H1 (cell line): ENCODE results near the gene STX8. TPM values are rescaled to one million over a fixed set of nuclear protein-coding genes. Genes with fewer than 3 reads are reported as not detected.

Experiments used
- BCL11A ChIP-seq, 2 experiments: IDR thresholded peaks; one replicate each; pipeline ENCODE4 v1.6.1; 2011; ENCODE audit warnings: low read depth in 2 of 2, low read length in 2 of 2, mild to moderate bottlenecking in 2 of 2
- CEBPB ChIP-seq: IDR thresholded peaks from 2 replicates; pipeline ENCODE4 v1.6.1; 2012; ENCODE audit warnings: low read depth, low read length
- FOSL1 ChIP-seq: IDR thresholded peaks from 2 replicates; pipeline ENCODE4 v1.6.1; 2011; ENCODE audit warnings: mild to moderate bottlenecking, low read depth, low read length, moderate library complexity; ENCODE audit not compliant: insufficient read depth
- JUN ChIP-seq: IDR thresholded peaks from 2 replicates; pipeline ENCODE4 v1.6.1; 2011; ENCODE audit warnings: low read depth, mild to moderate bottlenecking, improper control_type of control experiment, low read length
- MAFK ChIP-seq: IDR thresholded peaks from 2 replicates; pipeline ENCODE4 v1.6.1; 2012; ENCODE audit warnings: low read depth, mild to moderate bottlenecking, improper control_type of control experiment, low read length
- NANOG ChIP-seq: IDR thresholded peaks from 2 replicates; pipeline ENCODE4 v1.6.1; 2011; ENCODE audit warnings: low read length, low read depth, mild to moderate bottlenecking, inconsistent platforms; ENCODE audit not compliant: insufficient read depth, poor library complexity, severe bottlenecking
- polyA plus RNA-seq, 7 experiments: library from polyadenylated mRNA; depleted of rRNA in 3 of 7; stranded (reverse) in 5 of 7; unstranded in 2 of 7; fragments of >200 nt in 5 of 7; fragments of 200-250 nt in 2 of 7; gene quantifications; 1 replicate in 5 of 7; 2 replicates in 1 of 7; 4 replicates in 1 of 7; pipeline versions ENCODE4 v1.2.1 to v1.2.3, GENCODE V29; 2011 to 2013; ENCODE audit warnings: missing spikeins in 2 of 7, mixed read lengths in 2 of 7
- total RNA-seq: library from RNA; stranded (reverse); fragmentation: NEBNext Ultra II Directional; extraction: Animal tissue kit (Norgen Biotek cat#: 25700); gene quantifications from 2 replicates; pipeline ENCODE4 v1.2.1, GENCODE V29; 2021

Gene STX8
- total and polyA plus RNA-seq, 2 of the 8 experiments (the other 6 are each of a cell fraction or from before 2014, with no cell fraction given): 22.8 to 42.5 TPM

GRCh38 chr17:9231449-9232154, 344.0 kb downstream of the STX8 start (continued):
- TF ChIP-seq MAFK (no peak), FOSL1 (no peak), CEBPB (no peak), NANOG (no peak), JUN (no peak), BCL11A (IDR thresholded peaks at IDR 0.05; ENCODE audit: low read depth in 2 of 2, low read length in 2 of 2) (no peak)
